NCI-H2196 (cell line): ENCODE data around the gene PHC2.

ENCODE experiments used
- DNase-seq: peaks from one replicate; lab custom pipeline; 2025; ENCODE audit not compliant: unreplicated experiment; lab: John Stamatoyannopoulos, UW

The PHC2 gene

GRCh38 chr1:33354707-33355316 lies 76.1 kb downstream of the PHC2 start:
- no peak for DNase-seq

DNA sequence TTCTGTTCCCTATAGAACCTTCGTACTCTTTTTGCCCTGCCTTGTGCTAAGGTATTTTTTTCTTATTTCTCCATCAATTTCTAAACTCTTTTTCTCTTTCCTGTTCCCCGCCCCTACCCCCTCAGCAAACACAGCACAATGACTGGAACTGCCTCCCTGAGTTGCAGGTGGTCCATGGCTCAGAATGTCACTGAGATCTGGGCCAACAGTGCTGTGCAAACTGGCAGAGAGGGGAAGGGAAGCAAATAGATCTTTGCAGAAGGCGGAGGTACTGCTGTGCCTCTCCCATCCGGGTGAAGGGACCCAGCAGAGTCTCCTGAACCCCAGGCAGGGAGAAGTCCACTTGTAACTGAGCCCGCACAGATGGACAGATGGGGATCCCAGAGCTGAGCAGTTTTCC lies 77.4 kb downstream of the PHC2 start:
- no peak for DNase-seq

DNA sequence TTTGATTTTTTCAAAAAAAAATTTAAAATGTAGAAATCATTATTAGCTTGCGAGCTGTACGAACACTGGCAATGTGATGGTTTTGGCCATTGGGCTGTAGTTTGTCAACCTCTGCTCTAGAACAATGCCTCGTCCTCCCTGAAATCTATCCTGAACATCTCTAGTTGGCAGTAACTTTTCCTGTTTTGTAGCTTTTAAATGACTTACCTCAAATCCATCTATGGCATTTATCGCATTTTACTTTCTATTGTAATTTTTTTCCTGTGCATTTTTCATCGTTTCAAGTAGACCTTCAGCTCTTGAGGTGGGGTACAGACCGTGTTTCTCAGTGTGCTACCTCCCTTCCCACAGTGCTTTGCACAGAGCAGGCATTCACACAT lies 79.6 kb downstream of the PHC2 start:
- DNase-seq = no peak

DNA sequence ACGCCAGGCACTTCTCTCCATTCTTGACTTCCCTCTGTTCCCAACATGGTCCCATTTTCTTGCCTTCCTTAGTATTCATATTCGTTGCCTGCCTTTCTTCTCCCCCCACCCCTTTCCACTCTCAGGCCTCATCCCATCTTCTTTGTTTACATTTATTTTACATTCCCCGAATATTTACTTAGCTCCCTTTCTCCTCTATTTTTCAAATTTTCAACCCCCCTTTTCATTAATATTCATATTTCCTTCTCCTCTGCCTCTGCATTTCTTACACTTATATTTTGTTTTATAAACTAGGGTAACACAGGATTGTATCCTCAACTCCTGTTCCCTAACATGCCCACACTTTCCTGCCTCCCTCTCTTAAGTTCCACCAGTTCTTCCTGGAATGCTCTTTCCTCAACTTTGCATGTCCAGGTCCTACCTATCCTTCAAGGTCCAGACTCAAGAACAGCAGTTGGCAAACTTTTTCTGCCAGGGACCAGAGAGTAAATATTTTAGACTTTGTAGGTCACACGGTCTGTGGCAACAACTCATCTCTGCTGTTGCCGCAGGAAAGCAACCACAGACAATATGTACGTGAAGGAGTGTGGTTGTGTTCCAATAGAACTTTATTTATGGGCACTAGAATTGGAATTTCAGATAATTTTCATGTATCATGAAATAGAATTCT lies 80.1 kb downstream of the PHC2 start:
- DNase-seq = no peak

DNA sequence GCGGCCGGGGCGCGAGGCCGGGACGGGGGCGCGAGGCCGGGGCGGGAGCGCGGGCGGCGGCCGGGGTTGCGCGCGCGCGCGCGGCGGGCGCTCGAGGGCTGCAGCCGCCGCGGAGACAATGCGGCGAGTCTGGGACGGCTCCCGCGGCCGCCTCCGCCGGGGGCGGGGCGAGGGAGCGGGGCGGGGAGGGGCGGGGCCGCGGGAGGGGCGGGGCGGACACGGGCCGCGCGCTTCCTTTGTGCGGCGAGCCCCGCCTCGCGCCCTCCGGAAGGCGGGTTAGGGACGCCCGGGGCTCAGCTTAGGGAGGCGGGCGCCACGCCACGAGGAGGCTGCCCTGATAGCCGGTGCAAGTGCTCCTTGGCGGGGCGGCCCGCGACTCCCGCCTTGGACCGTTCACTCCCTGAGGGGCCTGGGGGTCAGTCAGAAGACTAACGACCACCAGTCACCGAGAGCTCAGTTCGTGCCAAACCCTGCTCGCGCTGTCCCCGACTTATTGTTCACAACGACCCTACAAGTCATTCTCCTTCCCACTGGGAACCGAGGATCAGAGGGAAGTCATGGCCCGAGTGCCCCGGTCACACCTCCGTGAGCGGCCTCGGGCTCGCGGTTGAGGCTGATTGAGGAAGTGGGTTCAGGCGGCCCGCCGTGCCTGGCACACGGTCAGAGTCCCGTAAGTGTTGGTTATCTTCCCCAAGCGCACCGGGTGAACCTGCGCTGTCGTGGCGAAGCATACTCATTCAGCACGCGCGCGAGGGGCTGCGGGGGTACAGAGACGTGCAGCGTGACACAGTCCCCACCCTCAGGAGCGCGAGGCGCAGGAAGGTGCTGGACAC lies 80.9 kb downstream of the PHC2 start:
- peak; percentile 90 for DNase-seq

GRCh38 chr1:33349081-33349759 lies 81.7 kb downstream of the PHC2 start:
- no peak for DNase-seq

- DNase-seq = no peak
These were observed 82.2 kb downstream of the PHC2 start for GRCh38 chr1:33348676-33349080.

GRCh38 chr1:33348194-33348593 lies 82.7 kb downstream of the PHC2 start:
- DNase-seq = no peak

- DNase-seq = no peak
These were observed 83.3 kb downstream of the PHC2 start for GRCh38 chr1:33347650-33347992.

DNA sequence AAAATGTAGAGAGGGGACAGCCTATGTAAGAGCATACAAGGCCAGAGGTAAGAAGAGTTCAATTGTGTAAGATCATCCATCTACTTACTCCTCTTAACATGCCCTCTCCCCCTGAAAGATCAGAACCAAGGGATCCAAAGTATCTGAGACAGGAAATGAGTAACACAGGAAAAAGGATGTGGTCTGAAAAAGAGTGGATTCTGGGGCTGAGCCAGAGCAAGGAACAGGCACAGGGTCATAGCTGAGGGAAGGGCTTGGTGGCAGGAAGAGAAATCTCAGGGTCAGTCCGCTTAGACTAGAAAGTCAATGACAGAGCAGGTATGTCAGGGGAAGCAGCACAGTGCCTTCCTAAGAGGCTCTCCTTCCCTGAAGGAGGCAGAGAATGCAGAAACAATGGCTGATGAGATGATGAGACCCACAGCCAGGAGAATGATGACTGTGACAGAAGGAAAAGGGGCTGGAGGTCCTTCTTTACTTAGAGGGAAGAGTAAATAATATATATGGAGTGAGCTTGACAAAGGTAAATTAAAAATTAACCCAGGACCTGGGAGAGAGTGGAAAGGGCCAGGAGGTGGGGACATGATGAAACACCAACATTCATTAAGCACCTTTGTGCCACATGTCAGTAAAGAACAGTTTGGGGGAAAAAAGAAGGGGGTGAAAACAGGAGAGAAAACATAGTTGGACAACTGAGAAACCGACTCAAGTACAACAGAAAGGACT lies 83.8 kb downstream of the PHC2 start:
- DNase-seq = peak; percentile 24

DNA sequence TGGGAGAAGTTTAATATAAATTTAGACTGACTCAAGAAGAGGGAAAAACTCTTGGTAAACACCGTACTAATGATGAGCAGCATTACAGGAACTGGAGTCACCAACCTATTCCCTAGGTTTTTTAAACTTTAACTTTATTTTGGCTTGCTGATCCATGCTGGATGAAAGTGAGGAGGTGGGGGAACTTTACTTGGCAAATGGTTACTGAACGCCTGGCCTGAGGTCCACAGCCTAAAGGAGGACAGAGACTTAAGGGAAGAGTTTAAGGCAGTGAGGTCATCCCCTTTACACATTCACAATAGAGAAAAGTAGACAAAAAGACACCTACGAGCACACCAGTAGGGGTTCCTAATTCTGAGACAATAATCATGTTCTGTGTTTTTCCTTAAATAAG lies 84.4 kb downstream of the PHC2 start:
- no peak for DNase-seq

GRCh38 chr1:33344896-33345560 lies 85.9 kb downstream of the PHC2 start:
- no peak for DNase-seq

DNA sequence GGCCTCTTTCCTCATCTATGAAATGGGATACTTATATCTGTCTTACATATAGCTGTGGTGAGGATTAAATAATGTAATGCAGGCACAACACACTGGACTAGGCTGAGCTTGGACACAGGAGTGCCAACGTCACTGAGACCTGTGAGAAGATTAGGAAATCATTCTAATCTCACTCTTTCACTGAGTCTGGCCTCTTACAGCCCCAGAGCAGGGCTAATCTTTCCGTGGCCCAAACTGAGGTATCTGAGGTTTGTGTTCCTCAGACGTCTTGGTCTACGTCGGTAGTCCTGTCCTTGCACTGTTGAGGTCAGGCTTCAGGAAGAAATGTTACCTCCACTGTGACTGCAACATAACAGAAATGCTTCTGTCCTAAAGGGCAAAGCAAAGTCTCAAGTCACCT lies 87.4 kb downstream of the PHC2 start:
- no peak for DNase-seq

DNA sequence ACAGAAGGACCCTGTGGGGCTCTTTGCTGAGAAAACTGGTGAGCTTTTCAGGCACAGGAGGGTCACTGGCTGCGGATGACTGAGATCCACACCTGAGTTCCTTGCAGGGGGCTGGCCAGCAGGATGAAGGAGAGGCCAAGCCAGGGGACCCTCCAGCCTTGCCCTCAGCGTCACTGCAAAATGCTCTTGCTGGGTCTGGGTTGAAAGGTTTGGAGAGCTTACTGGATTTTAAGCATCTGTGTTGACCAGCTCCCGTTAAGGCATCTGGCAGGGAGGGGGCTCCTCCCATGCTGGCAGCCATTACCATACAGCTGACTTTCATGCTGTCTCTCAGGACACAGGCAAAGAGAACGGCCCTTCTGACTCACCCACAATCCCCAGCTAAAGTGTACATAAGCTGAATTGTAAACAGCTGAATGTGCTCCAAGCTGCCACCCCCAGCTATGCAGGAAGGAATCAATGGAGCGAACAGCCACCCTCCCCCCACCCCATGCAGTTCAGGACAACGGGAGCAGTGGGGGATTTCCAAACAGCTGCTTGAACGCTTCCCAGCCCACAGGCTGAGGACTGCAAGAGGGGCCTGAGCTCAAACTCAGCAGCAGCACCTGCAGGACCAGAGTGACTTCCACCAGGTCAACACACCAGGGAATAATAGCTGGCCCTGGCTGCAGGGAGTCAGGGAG lies 88.7 kb downstream of the PHC2 start:
- DNase-seq = peak; percentile 94

GRCh38 chr1:33341190-33341589 lies 89.7 kb downstream of the PHC2 start:
- DNase-seq = no peak

- no peak for DNase-seq
These were observed 91.5 kb downstream of the PHC2 start for GRCh38 chr1:33339413-33339812.

GRCh38 chr1:33338440-33339211 lies 92.3 kb downstream of the PHC2 start:
- no peak for DNase-seq

GRCh38 chr1:33338048-33338439 lies 92.9 kb downstream of the PHC2 start:
- DNase-seq = no peak

DNA sequence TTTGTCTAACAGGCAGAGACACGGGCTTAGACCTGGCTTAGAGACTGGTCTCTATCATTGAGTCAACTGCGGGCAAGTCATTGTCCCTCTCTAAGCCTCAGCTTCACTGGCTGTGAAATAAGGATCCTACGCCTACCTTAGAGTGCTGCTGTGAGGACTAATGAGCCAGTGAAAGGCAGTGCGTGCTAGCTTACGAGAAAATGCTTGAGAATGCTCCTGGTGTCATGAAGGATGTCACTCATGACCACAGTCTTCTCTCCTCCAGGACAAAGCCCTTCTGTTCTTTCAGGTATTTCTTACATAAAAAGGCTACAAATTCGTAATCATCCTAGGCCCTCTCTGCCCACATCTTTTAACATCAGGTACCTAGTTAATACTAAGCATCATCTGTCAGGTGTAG lies 93.5 kb downstream of the PHC2 start:
- no peak for DNase-seq
